Neural crest cell (in vitro differentiated cells): Measurements from ENCODE around the gene WDR93. TPM values are rescaled to one million over a fixed set of nuclear protein-coding genes. Genes with fewer than 3 reads are reported as not detected.

ENCODE experiments used
- DNase-seq: peaks from one replicate; pipeline ENCODE4 v3.0.0; 2021; ENCODE audit warnings: low read depth, mixed read lengths, low spot score
- H3K27ac Mint-ChIP-seq: one replicate; pipeline ENCODE4 v1.8.0; 2021; ENCODE audit warnings: mild to moderate bottlenecking, mixed read lengths; ENCODE audit not compliant: unreplicated experiment
- H3K27me3 Mint-ChIP-seq: 2 replicates; pipeline ENCODE4 v1.8.0; 2021; ENCODE audit warnings: low read depth, mild to moderate bottlenecking, mixed read lengths
- H3K36me3 Mint-ChIP-seq: 2 replicates; pipeline ENCODE4 v1.8.0; 2021; ENCODE audit warnings: low read depth, mild to moderate bottlenecking, mixed read lengths
- H3K4me1 Mint-ChIP-seq: 2 replicates; pipeline ENCODE4 v1.8.0; 2021; ENCODE audit warnings: mixed read lengths
- H3K4me3 Mint-ChIP-seq: one replicate; pipeline ENCODE4 v1.8.0; 2021; ENCODE audit warnings: mild to moderate bottlenecking, mixed read lengths
- H3K9me3 Mint-ChIP-seq: 2 replicates; pipeline ENCODE4 v1.8.0; 2021; ENCODE audit warnings: mixed read lengths
- CTCF ChIP-seq: fragments of 200-600 bp; sonication (generic); conservative IDR thresholded peaks from 2 replicates; pipeline ENCODE4 v1.5.0; 2021; ENCODE audit warnings: antibody characterized with exemption, mild to moderate bottlenecking
- total RNA-seq: library from RNA; stranded (reverse); gene quantifications from 2 replicates; pipeline ENCODE4 v1.2.1, GENCODE V29; 2021

Gene WDR93
- total RNA-seq, 1 donor from 2014 or later, result not detected

DNA sequence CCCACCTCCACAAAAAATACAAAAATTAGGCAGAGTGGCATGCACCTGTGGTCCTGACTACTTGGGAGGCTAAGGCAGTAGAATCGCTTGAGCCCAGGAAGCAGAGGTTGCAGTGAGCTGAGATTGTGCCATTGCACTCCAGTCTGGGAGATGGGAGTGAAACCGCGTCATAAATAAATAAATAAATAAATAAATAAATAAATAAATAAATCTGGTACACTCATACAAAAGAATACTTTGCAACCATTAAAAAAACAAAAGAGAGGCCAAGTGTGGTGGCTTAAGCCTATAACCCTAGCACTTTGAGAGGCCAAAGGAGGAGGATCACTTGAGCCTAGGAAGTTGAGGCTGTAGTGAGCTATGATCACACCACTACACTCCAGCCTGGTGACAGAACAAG is 32.4 kb downstream of the WDR93 start:
- TF ChIP-seq CTCF, result no peak
- peaks cover 4% of the 10 kb centered on the region for H3K9me3 Mint-ChIP-seq
- H3K27ac Mint-ChIP-seq, result no peak overlapping the region
- no peaks in the 10 kb centered on the region for H3K4me1 Mint-ChIP-seq
- H3K36me3 Mint-ChIP-seq, result no peaks in the 10 kb centered on the region
- no peak overlapping the region for H3K4me3 Mint-ChIP-seq
- no peak for DNase-seq
- peaks cover 14% of the 10 kb centered on the region for H3K27me3 Mint-ChIP-seq

- no peaks in the 10 kb centered on the region for H3K4me1 Mint-ChIP-seq
- H3K9me3 Mint-ChIP-seq, result peaks cover 4% of the 10 kb centered on the region
- H3K36me3 Mint-ChIP-seq, result no peaks in the 10 kb centered on the region
- peaks cover 14% of the 10 kb centered on the region for H3K27me3 Mint-ChIP-seq
- H3K4me3 Mint-ChIP-seq, result no peak overlapping the region
- DNase-seq, result no peak
- H3K27ac Mint-ChIP-seq, result no peak overlapping the region
- no peak for TF ChIP-seq CTCF
Observed at GRCh38 chr15:89724621-89725020, 34.0 kb downstream of the WDR93 start.

DNA sequence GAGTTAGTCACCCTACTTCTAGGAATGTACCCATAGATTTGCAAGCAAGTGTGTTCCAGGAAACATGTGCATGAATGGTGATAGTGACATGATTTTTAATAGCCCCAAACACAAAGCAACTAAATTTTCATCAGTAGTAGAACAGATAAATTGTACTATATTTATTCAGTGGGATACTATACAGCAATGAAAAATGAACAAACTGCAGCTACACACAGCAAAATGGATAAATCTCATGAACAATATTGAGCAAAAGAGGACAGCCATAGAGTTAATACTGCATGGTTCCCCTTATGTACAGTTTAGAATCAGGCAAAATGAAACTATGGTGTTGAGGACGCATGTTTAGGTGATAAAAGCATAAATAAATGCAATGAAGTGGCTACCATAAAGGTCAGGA is 34.5 kb downstream of the WDR93 start:
- DNase-seq, result no peak
- H3K27me3 Mint-ChIP-seq, result peaks cover 14% of the 10 kb centered on the region
- H3K27ac Mint-ChIP-seq, result no peak overlapping the region
- no peak overlapping the region for H3K4me3 Mint-ChIP-seq
- H3K9me3 Mint-ChIP-seq, result peaks cover 4% of the 10 kb centered on the region
- H3K36me3 Mint-ChIP-seq, result no peaks in the 10 kb centered on the region
- TF ChIP-seq CTCF, result no peak
- H3K4me1 Mint-ChIP-seq, result no peaks in the 10 kb centered on the region

GRCh38 chr15:89728254-89728653 is 37.6 kb downstream of the WDR93 start:
- peaks cover 19% of the 10 kb centered on the region for H3K27me3 Mint-ChIP-seq
- no peak for TF ChIP-seq CTCF
- H3K27ac Mint-ChIP-seq, result no peak overlapping the region
- peaks cover 4% of the 10 kb centered on the region for H3K9me3 Mint-ChIP-seq
- no peaks in the 10 kb centered on the region for H3K36me3 Mint-ChIP-seq
- H3K4me1 Mint-ChIP-seq, result no peaks in the 10 kb centered on the region
- DNase-seq, result no peak
- no peak overlapping the region for H3K4me3 Mint-ChIP-seq

- Mint-ChIP-seq H3K4me1 (no peaks in the 10 kb centered on the region), H3K4me3 (no peak overlapping the region), H3K36me3 (no peaks in the 10 kb centered on the region), H3K9me3 (no peaks in the 10 kb centered on the region), H3K27me3 (peaks cover 47% of the 10 kb centered on the region), H3K27ac (no peak overlapping the region)
- TF ChIP-seq CTCF, result no peak
- DNase-seq, result no peak
Observed at GRCh38 chr15:89731275-89731674, 40.7 kb downstream of the WDR93 start.
